ENCODE measurements around the gene CCDC180. TPM values are rescaled to one million over a fixed set of nuclear protein-coding genes. Genes with fewer than 3 reads are reported as not detected.

CCDC180 gene
- total RNA-seq, 1 donor from 2014 or later: 14.5 TPM

GRCh38 chr9:97313746-97314145, 6.3 kb downstream of the CCDC180 start:
- no peak for TF ChIP-seq CTCF (IDR thresholded peaks at IDR 0.05)

GRCh38 chr9:97314503-97314902, 7.0 kb downstream of the CCDC180 start:
- no peaks in the 10 kb centered on the region for H3K27me3 Mint-ChIP-seq (ENCODE audit: unreplicated experiment)
- no peak overlapping the region for H3K4me3 Mint-ChIP-seq (ENCODE audit: unreplicated experiment)
- peaks cover 27% of the 10 kb centered on the region for H3K36me3 Mint-ChIP-seq (ENCODE audit: unreplicated experiment)
- no peak for DNase-seq (ENCODE audit: extremely low spot score, unreplicated experiment)
- H3K9me3 Mint-ChIP-seq (ENCODE audit: unreplicated experiment): no peaks in the 10 kb centered on the region
- no peak for TF ChIP-seq CTCF (IDR thresholded peaks at IDR 0.05)
- no peaks in the 10 kb centered on the region for H3K4me1 Mint-ChIP-seq (ENCODE audit: unreplicated experiment)
- no peak overlapping the region for H3K27ac Mint-ChIP-seq (ENCODE audit: unreplicated experiment)

More at GRCh38 chr9:97313746-97314145, 6.3 kb downstream of the CCDC180 start:
- no peaks in the 10 kb centered on the region for H3K27me3 Mint-ChIP-seq (ENCODE audit: unreplicated experiment)
- peaks cover 25% of the 10 kb centered on the region for H3K36me3 Mint-ChIP-seq (ENCODE audit: unreplicated experiment)
- no peak overlapping the region for H3K27ac Mint-ChIP-seq (ENCODE audit: unreplicated experiment)
- no peak for DNase-seq (ENCODE audit: extremely low spot score, unreplicated experiment)
- no peaks in the 10 kb centered on the region for H3K9me3 Mint-ChIP-seq (ENCODE audit: unreplicated experiment)
- no peak overlapping the region for H3K4me3 Mint-ChIP-seq (ENCODE audit: unreplicated experiment)
- H3K4me1 Mint-ChIP-seq (ENCODE audit: unreplicated experiment): peaks cover under 1% of the 10 kb centered on the region

- Mint-ChIP-seq H3K36me3 (ENCODE audit: unreplicated experiment) (peaks cover 29% of the 10 kb centered on the region), H3K27ac (ENCODE audit: unreplicated experiment) (no peak overlapping the region), H3K27me3 (ENCODE audit: unreplicated experiment) (no peaks in the 10 kb centered on the region), H3K4me3 (ENCODE audit: unreplicated experiment) (no peak overlapping the region), H3K4me1 (ENCODE audit: unreplicated experiment) (no peaks in the 10 kb centered on the region), H3K9me3 (ENCODE audit: unreplicated experiment) (no peaks in the 10 kb centered on the region)
- DNase-seq (ENCODE audit: extremely low spot score, unreplicated experiment): no peak
- TF ChIP-seq CTCF (IDR thresholded peaks at IDR 0.05): no peak
These were observed 8.1 kb downstream of the CCDC180 start for GRCh38 chr9:97315550-97315949.

GRCh38 chr9:97316904-97317303, 9.4 kb downstream of the CCDC180 start:
- Mint-ChIP-seq H3K27me3 (ENCODE audit: unreplicated experiment) (no peaks in the 10 kb centered on the region), H3K36me3 (ENCODE audit: unreplicated experiment) (peaks cover 28% of the 10 kb centered on the region), H3K4me3 (ENCODE audit: unreplicated experiment) (no peak overlapping the region), H3K9me3 (ENCODE audit: unreplicated experiment) (no peaks in the 10 kb centered on the region), H3K4me1 (ENCODE audit: unreplicated experiment) (no peaks in the 10 kb centered on the region), H3K27ac (ENCODE audit: unreplicated experiment) (no peak overlapping the region)
- DNase-seq (ENCODE audit: extremely low spot score, unreplicated experiment): peak; percentile 80
- no peak for TF ChIP-seq CTCF (IDR thresholded peaks at IDR 0.05)

- no peak for TF ChIP-seq CTCF (IDR thresholded peaks at IDR 0.05)
- Mint-ChIP-seq H3K4me3 (ENCODE audit: unreplicated experiment) (no peak overlapping the region), H3K4me1 (ENCODE audit: unreplicated experiment) (no peaks in the 10 kb centered on the region), H3K27ac (ENCODE audit: unreplicated experiment) (no peak overlapping the region), H3K9me3 (ENCODE audit: unreplicated experiment) (no peaks in the 10 kb centered on the region), H3K27me3 (ENCODE audit: unreplicated experiment) (no peaks in the 10 kb centered on the region), H3K36me3 (ENCODE audit: unreplicated experiment) (peaks cover 29% of the 10 kb centered on the region)
- DNase-seq (ENCODE audit: extremely low spot score, unreplicated experiment): no peak
These were observed 11.0 kb downstream of the CCDC180 start for GRCh38 chr9:97318433-97318832.

All from osteocyte (in vitro differentiated cells).